B cell (primary cell): Measurements from ENCODE around the gene CAPZA2. TPM values are rescaled to one million over a fixed set of nuclear protein-coding genes. Genes with fewer than 3 reads are reported as not detected.
A peak's percentile ranks its signal among the peaks of the same experiment; 100 is the strongest.

ENCODE experiments used
- ATAC-seq: fragments of 200-7000 bp; cut with Tn5 transposase; one replicate; pipeline ENCODE4 v1.10.0; 2021; ENCODE audit warnings: low read depth, mild to moderate bottlenecking, moderate number of reproducible peaks, moderate library complexity
- CTCF ChIA-PET: fragments of 350-600 bp; sonication (Branson Sonifier 250); formaldehyde crosslinking; loops from one replicate; lab custom pipeline; 2021; ENCODE audit warnings: antibody characterized with exemption, inconsistent platforms; lab: Charles Lee
- POLR2A ChIA-PET: fragments of 350-600 bp; sonication (Branson Sonifier 250); formaldehyde crosslinking; loops from one replicate; lab custom pipeline; 2021; ENCODE audit warnings: antibody characterized with exemption; lab: Charles Lee
- DNase-seq: peaks from one replicate; pipeline ENCODE4 v3.0.0; 2013
- H2AFZ ChIP-seq: 2 replicates; pipeline ENCODE4 v1.6.1; 2012; ENCODE audit warnings: mild to moderate bottlenecking, low read depth, low read length; ENCODE audit not compliant: insufficient read depth, poor library complexity, severe bottlenecking
- H3K27ac ChIP-seq, 2 donors: 1 replicate in 1 of 2; 2 replicates in 1 of 2; pipeline ENCODE4 v1.5.1; 2012 to 2013; ENCODE audit warnings: low read length in 2 of 2, mild to moderate bottlenecking in 2 of 2, moderate library complexity in 1 of 2
- H3K27me3 ChIP-seq, 4 experiments: fragments of 200-600 bp in 1 of 4; sonication (generic) in 1 of 4; replicated peaks in 1 of 4; 1 replicate in 2 of 4; 2 replicates in 2 of 4; pipeline versions ENCODE4 v1.6.1 to v1.7.0; 2013 to 2016; ENCODE audit warnings: low read length in 3 of 4, mild to moderate bottlenecking in 2 of 4, mixed read lengths in 1 of 4, moderate library complexity in 1 of 4; ENCODE audit not compliant: insufficient read depth in 4 of 4, control insufficient read depth in 3 of 4; ENCODE audit errors: control extremely low read depth in 1 of 4
- H3K36me3 ChIP-seq, 2 experiments: replicated peaks in 1 of 2; 1 replicate in 1 of 2; 2 replicates in 1 of 2; pipeline versions ENCODE4 v1.6.1 to v1.7.1; 2013; ENCODE audit warnings: low read length in 1 of 2; ENCODE audit not compliant: insufficient read depth in 2 of 2, control insufficient read depth in 1 of 2; ENCODE audit errors: control extremely low read depth in 1 of 2, extremely low read depth in 1 of 2
- H3K4me1 ChIP-seq, 2 donors: fragments of 200-600 bp in 1 of 2; sonication (generic) in 1 of 2; 1 replicate in 1 of 2; 2 replicates in 1 of 2; pipeline versions ENCODE4 v1.5.1 to v1.6.1; 2013 to 2017; ENCODE audit warnings: low read length in 2 of 2; ENCODE audit not compliant: control insufficient read depth in 2 of 2, insufficient read depth in 2 of 2
- H3K4me2 ChIP-seq: replicated peaks from 2 replicates; pipeline ENCODE3; 2012; ENCODE audit warnings: mild to moderate bottlenecking, low read depth, low read length; ENCODE audit not compliant: poor library complexity, severe bottlenecking
- H3K4me3 ChIP-seq, 5 experiments: fragments of 200-600 bp in 1 of 5; sonication (generic) in 1 of 5; 1 replicate in 3 of 5; 2 replicates in 2 of 5; pipeline versions ENCODE4 v1.5.1 to v1.7.0; 2011 to 2016; ENCODE audit warnings: low read length in 4 of 5, mild to moderate bottlenecking in 4 of 5, low read depth in 2 of 5, control low read depth in 1 of 5, moderate library complexity in 1 of 5; ENCODE audit not compliant: insufficient read depth in 1 of 5; ENCODE audit errors: control extremely low read depth in 1 of 5, extremely low read depth in 1 of 5
- H3K79me2 ChIP-seq: fragments of 200-600 bp; sonication (generic); one replicate; pipeline ENCODE4 v1.6.0; 2016; ENCODE audit warnings: low read length; ENCODE audit not compliant: control insufficient read depth, insufficient read depth
- H3K9ac ChIP-seq: fragments of 200-600 bp; sonication (generic); 2 replicates; pipeline ENCODE4 v1.6.1; 2017; ENCODE audit warnings: mild to moderate bottlenecking, low read length, moderate library complexity
- H3K9me3 ChIP-seq, 3 donors: one replicate each; pipeline versions ENCODE4 v1.6.1 to v1.7.1; 2013; ENCODE audit warnings: low read length in 2 of 3; ENCODE audit not compliant: control insufficient read depth in 2 of 3, insufficient read depth in 1 of 3; ENCODE audit errors: control extremely low read depth in 1 of 3
- H4K20me1 ChIP-seq: 2 replicates; pipeline ENCODE4 v1.6.0; 2012; ENCODE audit warnings: mild to moderate bottlenecking, low read length; ENCODE audit not compliant: insufficient read depth, control insufficient read depth, poor library complexity, severe bottlenecking
- H3K27ac Mint-ChIP-seq: one replicate; pipeline ENCODE4 v1.8.0; 2021; ENCODE audit warnings: mixed read lengths
- H3K27me3 Mint-ChIP-seq: one replicate; pipeline ENCODE4 v1.8.0; 2021; ENCODE audit warnings: mixed read lengths
- H3K4me1 Mint-ChIP-seq: one replicate; pipeline ENCODE4 v1.8.0; 2021; ENCODE audit warnings: mixed read lengths
- H3K4me3 Mint-ChIP-seq: one replicate; pipeline ENCODE4 v1.8.0; 2021; ENCODE audit warnings: mixed read lengths
- H3K9me3 Mint-ChIP-seq: one replicate; pipeline ENCODE4 v1.8.0; 2022; ENCODE audit warnings: mixed read lengths; ENCODE audit not compliant: insufficient read depth
- EZH2 ChIP-seq: IDR thresholded peaks from 2 replicates; pipeline ENCODE4 v1.6.1; 2012; ENCODE audit warnings: borderline replicate concordance, low read depth, mild to moderate bottlenecking, moderate library complexity, low read length; ENCODE audit not compliant: insufficient read depth, poor library complexity, severe bottlenecking
- WGBS: methylation state at CpG from one replicate; pipeline ENCODE4 v1.1.5; 2013; ENCODE audit warnings: missing lambda C conversion rate; ENCODE audit not compliant: insufficient coverage; 5-methylcytosine and 5-hydroxymethylcytosine counted together
- intact Hi-C: fragments of 100-400 bp; cut with micrococcal nuclease; formaldehyde crosslinking; loops from one replicate; pipeline ENCODE4 v1.10.0; 2022
- polyA minus RNA-seq: library from RNA; depleted of rRNA, polyadenylated mRNA; stranded (reverse); fragments of >200 nt; gene quantifications from 2 replicates; pipeline ENCODE4 v1.2.3, GENCODE V29; 2012
- polyA plus RNA-seq: library from polyadenylated mRNA; depleted of rRNA; stranded (reverse); fragments of >200 nt; gene quantifications from 2 replicates; pipeline ENCODE4 v1.2.3, GENCODE V29; 2012
- total RNA-seq, 2 donors: library from RNA; stranded (reverse); fragments of 120-200 nt in 1 of 2; gene quantifications; 1 replicate in 1 of 2; 2 replicates in 1 of 2; pipeline versions ENCODE4 v1.2.3 to v1.2.4, GENCODE V29; 2013 to 2022
- TF ChIP-seq, protein P1 (sequence below): fragments of 200-600 bp; IDR thresholded peaks from one replicate; pipeline ENCODE4 v1.8.0; 2022; ENCODE audit warnings: antibody characterized with exemption, mild to moderate bottlenecking

Gene CAPZA2
- 79.0 and 93.7 TPM in 2 replicates for total RNA-seq
- total RNA-seq (2013), result 151 TPM
- polyA plus RNA-seq, result 15.0 and 26.7 TPM in 2 replicates
- polyA minus RNA-seq, result 31.3 and 37.2 TPM in 2 replicates

DNA sequence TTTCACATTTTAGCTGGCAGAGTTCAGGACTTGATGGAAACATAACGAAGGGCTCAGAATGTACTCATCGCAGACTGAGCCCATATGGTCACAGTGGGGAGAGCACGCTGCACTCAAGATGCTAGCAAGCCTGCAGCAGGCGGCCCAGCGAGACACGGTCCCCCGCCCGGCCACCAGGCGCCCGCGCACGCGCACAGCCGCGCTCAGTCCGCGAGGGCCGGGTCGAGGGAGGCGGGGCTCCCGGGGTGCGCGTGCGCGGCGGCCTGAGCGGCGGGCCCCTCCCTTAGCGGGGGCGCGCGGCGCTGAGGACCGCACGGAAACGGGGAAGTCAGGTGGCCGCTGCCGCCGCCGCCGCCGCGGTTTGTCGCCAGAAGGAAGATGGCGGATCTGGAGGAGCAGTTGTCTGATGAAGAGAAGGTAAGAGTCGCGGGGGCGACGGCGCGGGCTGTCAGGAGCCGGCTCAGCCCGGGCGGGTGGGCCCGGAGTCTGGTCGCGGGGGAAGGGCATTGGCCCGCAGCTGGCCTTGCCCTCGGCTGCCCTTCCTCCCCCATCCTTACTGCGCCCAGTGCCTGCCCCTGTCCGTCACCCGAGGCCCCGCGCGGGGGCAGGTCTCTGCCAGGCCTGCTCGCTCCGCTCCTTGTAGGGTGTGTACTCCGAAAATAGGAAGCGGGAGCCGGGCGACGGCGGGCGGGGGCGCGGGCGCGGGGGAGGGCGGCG lies at the start of gene CAPZA2:
TSS of gene CAPZA2 (plus strand) at position 354 of the 717 bp plus-strand sequence. CDS start at position 379, 25 bp downstream.
- no peaks in the 10 kb centered on the region for H3K9me3 ChIP-seq
- WGBS, result under 1% methylated on average over 80 of the region's 80 CpGs
- Mint-ChIP-seq H3K4me3 (peak within 1 kb of the TSS; percentile 92), H3K27me3 (peaks cover 18% of the 10 kb centered on the region), H3K4me1 (peaks cover 38% of the 10 kb centered on the region), H3K9me3 (no peaks in the 10 kb centered on the region), H3K27ac (peak within 1 kb of the TSS; percentile 92)
- ATAC-seq, result peak; percentile 86
- CTCF ChIA-PET, result interaction anchor here (1.7 kb wide), 1 partner anchor 259 kb away, joined by 3 read pairs; no protein-coding TSS in a partner anchor
- H3K27me3 ChIP-seq, result no peaks in the 10 kb centered on the region
- intact Hi-C loops, result loop anchor here (1.0 to 2.0 kb wide), 4 partner anchors 91 to 1320 kb away; partner anchors contain the start of genes ST7 and TES
- no peaks in the 10 kb centered on the region for H3K36me3 ChIP-seq
- peak within 1 kb of the TSS; percentile 81 for H2AFZ ChIP-seq
- peak within 1 kb of the TSS; percentile 97 for H3K9ac ChIP-seq
- H3K27ac ChIP-seq, result peak within 1 kb of the TSS; percentile 80 to 90
- no peak for TF ChIP-seq EZH2
- TF ChIP-seq, protein P1, sequence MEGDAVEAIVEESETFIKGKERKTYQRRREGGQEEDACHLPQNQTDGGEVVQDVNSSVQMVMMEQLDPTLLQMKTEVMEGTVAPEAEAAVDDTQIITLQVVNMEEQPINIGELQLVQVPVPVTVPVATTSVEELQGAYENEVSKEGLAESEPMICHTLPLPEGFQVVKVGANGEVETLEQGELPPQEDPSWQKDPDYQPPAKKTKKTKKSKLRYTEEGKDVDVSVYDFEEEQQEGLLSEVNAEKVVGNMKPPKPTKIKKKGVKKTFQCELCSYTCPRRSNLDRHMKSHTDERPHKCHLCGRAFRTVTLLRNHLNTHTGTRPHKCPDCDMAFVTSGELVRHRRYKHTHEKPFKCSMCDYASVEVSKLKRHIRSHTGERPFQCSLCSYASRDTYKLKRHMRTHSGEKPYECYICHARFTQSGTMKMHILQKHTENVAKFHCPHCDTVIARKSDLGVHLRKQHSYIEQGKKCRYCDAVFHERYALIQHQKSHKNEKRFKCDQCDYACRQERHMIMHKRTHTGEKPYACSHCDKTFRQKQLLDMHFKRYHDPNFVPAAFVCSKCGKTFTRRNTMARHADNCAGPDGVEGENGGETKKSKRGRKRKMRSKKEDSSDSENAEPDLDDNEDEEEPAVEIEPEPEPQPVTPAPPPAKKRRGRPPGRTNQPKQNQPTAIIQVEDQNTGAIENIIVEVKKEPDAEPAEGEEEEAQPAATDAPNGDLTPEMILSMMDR, result peak; percentile 58
- H3K4me3 ChIP-seq, result peak within 1 kb of the TSS; percentile 63 to 93 (median 87)
- H3K4me2 ChIP-seq, result peak within 1 kb of the TSS; percentile 95
- POLR2A ChIA-PET, result no interaction called here
- H3K4me1 ChIP-seq, result peaks cover 17 to 19% of the 10 kb centered on the region in 2 donors
- DNase-seq, result peak; percentile 96
- H4K20me1 ChIP-seq, result peaks cover 13% of the 10 kb centered on the region
- H3K79me2 ChIP-seq, result peaks cover 60% of the 10 kb centered on the region

DNA sequence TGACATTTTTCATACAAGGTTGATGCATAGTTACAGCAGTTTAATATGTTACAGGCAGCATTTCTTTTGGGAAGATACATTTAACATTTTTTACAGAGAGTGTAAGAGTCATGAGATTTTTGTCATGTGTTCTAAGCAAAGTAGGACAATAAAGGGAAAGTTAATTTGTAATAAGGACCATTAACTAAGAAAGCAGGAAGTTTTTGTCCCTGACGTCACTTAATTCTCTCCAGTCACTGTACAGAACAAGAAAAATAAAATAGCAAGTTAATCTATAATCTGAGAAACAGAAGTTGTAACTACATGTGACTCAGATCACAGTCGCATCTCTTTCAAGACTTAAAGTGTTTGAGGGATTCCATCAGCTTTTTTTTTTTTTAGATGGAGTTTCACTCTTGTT lies 49.5 kb upstream of the CAPZA2 start:
- H3K4me1 ChIP-seq, result no peaks in the 10 kb centered on the region
- Mint-ChIP-seq H3K27me3 (peaks cover 13% of the 10 kb centered on the region), H3K4me1 (no peaks in the 10 kb centered on the region), H3K27ac (no peak overlapping the region), H3K9me3 (no peaks in the 10 kb centered on the region), H3K4me3 (no peak overlapping the region)
- H3K4me3 ChIP-seq, result no peak overlapping the region
- intact Hi-C loops, result no loop called here
- no peak overlapping the region for H3K27ac ChIP-seq
- TF ChIP-seq EZH2, result no peak
- TF ChIP-seq, protein P1, result no peak
- H3K9ac ChIP-seq, result no peak overlapping the region
- CTCF ChIA-PET, result interaction anchor here (0.9 to 1.8 kb wide), 2 partner anchors 221 to 498 kb away, joined by 3 to 13 read pairs; no protein-coding TSS in a partner anchor
- H3K79me2 ChIP-seq, result no peaks in the 10 kb centered on the region
- no peak for DNase-seq
- WGBS, result no CpG with 5 or more reads among the region's 2 CpGs
- no peaks in the 10 kb centered on the region for H3K36me3 ChIP-seq
- POLR2A ChIA-PET, result no interaction called here
- no peak for ATAC-seq
- no peak overlapping the region for H3K4me2 ChIP-seq
- no peaks in the 10 kb centered on the region for H3K9me3 ChIP-seq
- H4K20me1 ChIP-seq, result no peaks in the 10 kb centered on the region
- peaks cover 0 to 4% (median 1%) of the 10 kb centered on the region in 4 experiments for H3K27me3 ChIP-seq
- H2AFZ ChIP-seq, result no peak overlapping the region
